Measurements from ENCODE around the gene ST3GAL6. TPM values are rescaled to one million over a fixed set of nuclear protein-coding genes. Genes with fewer than 3 reads are reported as not detected.

The ST3GAL6 gene
- total RNA-seq, 1 donor from 2014 or later: 6.5 TPM

DNA sequence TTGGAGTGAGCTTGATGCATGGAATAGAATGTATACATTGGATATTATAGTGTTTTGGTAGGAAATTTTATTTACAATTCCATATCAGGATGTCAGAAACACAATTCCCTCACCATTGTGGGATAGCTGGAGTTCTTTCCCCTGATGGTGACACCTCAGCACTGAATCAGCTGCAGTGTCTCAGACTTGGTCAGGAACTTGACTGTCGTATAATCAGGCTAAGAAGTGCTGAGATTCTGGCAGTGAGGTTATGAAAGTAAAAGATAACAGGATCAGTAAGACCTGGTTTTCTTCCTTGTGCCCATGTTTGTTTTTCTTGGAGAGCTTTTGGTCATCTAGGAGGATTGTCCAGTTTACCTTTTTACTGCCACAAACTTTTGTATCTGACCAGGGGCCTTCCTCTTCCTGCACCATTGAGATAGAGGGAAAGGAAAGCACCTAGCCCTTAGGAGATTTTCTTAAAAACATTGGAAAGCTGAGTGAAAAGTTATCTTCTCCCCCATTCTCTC is 27.3 kb upstream of the ST3GAL6 start:
- no peaks in the 10 kb centered on the region for H3K9me3 Mint-ChIP-seq (ENCODE audit: unreplicated experiment)
- no peak for DNase-seq (ENCODE audit: low spot score)
- H3K4me1 Mint-ChIP-seq (ENCODE audit: unreplicated experiment): peaks cover 33% of the 10 kb centered on the region
- TF ChIP-seq, protein P1, sequence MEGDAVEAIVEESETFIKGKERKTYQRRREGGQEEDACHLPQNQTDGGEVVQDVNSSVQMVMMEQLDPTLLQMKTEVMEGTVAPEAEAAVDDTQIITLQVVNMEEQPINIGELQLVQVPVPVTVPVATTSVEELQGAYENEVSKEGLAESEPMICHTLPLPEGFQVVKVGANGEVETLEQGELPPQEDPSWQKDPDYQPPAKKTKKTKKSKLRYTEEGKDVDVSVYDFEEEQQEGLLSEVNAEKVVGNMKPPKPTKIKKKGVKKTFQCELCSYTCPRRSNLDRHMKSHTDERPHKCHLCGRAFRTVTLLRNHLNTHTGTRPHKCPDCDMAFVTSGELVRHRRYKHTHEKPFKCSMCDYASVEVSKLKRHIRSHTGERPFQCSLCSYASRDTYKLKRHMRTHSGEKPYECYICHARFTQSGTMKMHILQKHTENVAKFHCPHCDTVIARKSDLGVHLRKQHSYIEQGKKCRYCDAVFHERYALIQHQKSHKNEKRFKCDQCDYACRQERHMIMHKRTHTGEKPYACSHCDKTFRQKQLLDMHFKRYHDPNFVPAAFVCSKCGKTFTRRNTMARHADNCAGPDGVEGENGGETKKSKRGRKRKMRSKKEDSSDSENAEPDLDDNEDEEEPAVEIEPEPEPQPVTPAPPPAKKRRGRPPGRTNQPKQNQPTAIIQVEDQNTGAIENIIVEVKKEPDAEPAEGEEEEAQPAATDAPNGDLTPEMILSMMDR (IDR thresholded peaks at IDR 0.05; ENCODE audit: unreplicated experiment): no peak
- no peak overlapping the region for H3K27ac Mint-ChIP-seq (ENCODE audit: unreplicated experiment)
- H3K4me3 Mint-ChIP-seq (ENCODE audit: unreplicated experiment): no peak overlapping the region
- no peaks in the 10 kb centered on the region for H3K36me3 Mint-ChIP-seq (ENCODE audit: low read depth, unreplicated experiment)
- H3K27me3 Mint-ChIP-seq (ENCODE audit: unreplicated experiment): peaks cover 9% of the 10 kb centered on the region

DNA sequence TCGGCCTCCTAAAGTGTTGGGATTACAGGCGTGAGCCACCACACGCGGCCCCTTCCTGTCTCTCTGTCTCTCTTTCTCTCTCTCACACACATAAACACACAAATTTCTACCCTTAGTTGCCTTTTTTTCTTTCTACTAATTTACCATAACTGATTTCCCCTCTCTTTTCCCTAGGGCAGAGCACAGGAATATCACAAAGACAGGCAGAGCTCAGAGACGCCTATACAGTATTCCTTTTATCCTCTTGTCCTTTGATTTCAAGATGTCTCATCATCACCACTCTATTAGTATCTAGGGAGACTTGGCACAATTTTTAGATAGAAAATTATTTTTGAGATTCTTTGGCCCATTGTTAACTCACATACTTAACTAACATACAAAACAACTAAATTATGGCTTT is 25.8 kb upstream of the ST3GAL6 start:
- Mint-ChIP-seq H3K4me3 (ENCODE audit: unreplicated experiment) (no peak overlapping the region), H3K27me3 (ENCODE audit: unreplicated experiment) (peaks cover 7% of the 10 kb centered on the region), H3K4me1 (ENCODE audit: unreplicated experiment) (peaks cover 33% of the 10 kb centered on the region), H3K36me3 (ENCODE audit: low read depth, unreplicated experiment) (no peaks in the 10 kb centered on the region), H3K27ac (ENCODE audit: unreplicated experiment) (no peak overlapping the region), H3K9me3 (ENCODE audit: unreplicated experiment) (no peaks in the 10 kb centered on the region)
- TF ChIP-seq, protein P1 (IDR thresholded peaks at IDR 0.05; ENCODE audit: unreplicated experiment): no peak
- DNase-seq (ENCODE audit: low spot score): no peak

DNA sequence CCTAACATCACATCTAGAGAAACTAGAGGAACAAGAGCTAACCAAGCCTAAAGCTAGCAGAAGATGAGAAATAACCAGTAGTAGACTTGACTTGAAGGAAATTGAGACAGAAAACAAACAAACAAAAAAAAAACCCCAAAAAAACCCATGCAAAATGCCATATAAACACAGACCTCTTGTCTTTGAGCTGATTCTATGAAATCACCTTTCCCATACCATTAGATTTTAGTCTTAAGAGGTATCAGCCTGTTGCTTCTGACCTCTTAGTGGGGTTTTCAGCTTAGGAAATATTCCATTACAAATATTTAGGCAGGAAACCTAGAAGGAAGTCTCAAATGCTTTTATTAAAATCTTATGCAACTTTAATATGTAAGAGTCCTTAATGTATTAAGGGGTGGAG is 23.9 kb upstream of the ST3GAL6 start:
- no peaks in the 10 kb centered on the region for H3K9me3 Mint-ChIP-seq (ENCODE audit: unreplicated experiment)
- DNase-seq (ENCODE audit: low spot score): no peak
- H3K27me3 Mint-ChIP-seq (ENCODE audit: unreplicated experiment): peaks cover 1% of the 10 kb centered on the region
- no peak overlapping the region for H3K27ac Mint-ChIP-seq (ENCODE audit: unreplicated experiment)
- no peaks in the 10 kb centered on the region for H3K36me3 Mint-ChIP-seq (ENCODE audit: low read depth, unreplicated experiment)
- H3K4me1 Mint-ChIP-seq (ENCODE audit: unreplicated experiment): peaks cover 22% of the 10 kb centered on the region
- TF ChIP-seq, protein P1 (IDR thresholded peaks at IDR 0.05; ENCODE audit: unreplicated experiment): no peak
- no peak overlapping the region for H3K4me3 Mint-ChIP-seq (ENCODE audit: unreplicated experiment)

DNA sequence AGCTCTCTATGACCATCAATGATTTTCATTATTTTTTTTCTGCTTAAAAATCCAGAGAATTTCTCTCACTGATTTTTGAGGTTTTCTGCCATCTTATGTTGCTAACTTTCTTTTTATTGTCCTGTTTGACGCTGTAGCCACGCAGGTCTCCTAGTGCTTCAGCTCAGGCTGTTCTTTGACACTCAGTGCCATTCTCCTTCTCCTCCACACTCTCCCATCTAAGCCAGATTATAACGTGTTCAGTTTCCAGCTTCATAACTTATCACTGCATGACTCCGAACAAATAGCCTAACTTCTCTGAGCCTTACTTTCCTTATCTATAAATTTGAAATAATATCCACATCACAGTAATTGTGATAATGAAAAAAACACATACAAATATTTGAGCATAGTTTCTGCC is 22.8 kb upstream of the ST3GAL6 start:
- TF ChIP-seq, protein P1 (IDR thresholded peaks at IDR 0.05; ENCODE audit: unreplicated experiment): no peak
- no peaks in the 10 kb centered on the region for H3K36me3 Mint-ChIP-seq (ENCODE audit: low read depth, unreplicated experiment)
- no peak overlapping the region for H3K4me3 Mint-ChIP-seq (ENCODE audit: unreplicated experiment)
- H3K27me3 Mint-ChIP-seq (ENCODE audit: unreplicated experiment): peaks cover 3% of the 10 kb centered on the region
- no peak overlapping the region for H3K27ac Mint-ChIP-seq (ENCODE audit: unreplicated experiment)
- peaks cover 18% of the 10 kb centered on the region for H3K4me1 Mint-ChIP-seq (ENCODE audit: unreplicated experiment)
- DNase-seq (ENCODE audit: low spot score): no peak
- H3K9me3 Mint-ChIP-seq (ENCODE audit: unreplicated experiment): no peaks in the 10 kb centered on the region

DNA sequence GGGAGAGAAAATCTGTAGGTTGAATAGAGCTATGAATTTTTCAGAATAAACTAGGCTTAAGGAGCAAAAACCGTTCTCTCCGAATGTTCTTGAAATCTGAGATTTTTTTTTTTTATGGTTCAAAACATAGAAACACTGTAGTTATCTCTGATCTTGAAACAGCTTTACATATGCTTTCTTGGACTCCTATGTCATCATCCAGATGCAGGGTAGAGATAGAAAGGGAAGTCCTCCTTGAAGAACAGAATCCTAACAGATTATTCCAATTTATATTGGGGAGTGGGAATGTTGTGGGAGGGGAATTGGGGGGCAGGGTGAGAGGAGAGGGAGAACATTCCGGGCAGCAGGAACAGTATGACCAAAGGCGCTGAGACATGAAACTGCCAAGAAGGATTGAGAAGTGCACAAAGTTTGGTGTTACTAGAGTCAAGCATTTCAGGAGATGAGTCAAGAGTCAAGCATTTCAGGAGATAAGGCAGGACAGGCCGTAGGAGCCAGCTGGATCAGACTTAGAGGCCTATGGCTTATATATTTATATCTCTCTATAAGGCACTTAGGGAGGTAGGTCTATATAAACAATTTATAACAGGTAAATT is 21.9 kb upstream of the ST3GAL6 start:
- DNase-seq (ENCODE audit: low spot score): no peak
- peaks cover 16% of the 10 kb centered on the region for H3K4me1 Mint-ChIP-seq (ENCODE audit: unreplicated experiment)
- TF ChIP-seq, protein P1 (IDR thresholded peaks at IDR 0.05; ENCODE audit: unreplicated experiment): no peak
- no peak overlapping the region for H3K4me3 Mint-ChIP-seq (ENCODE audit: unreplicated experiment)
- no peak overlapping the region for H3K27ac Mint-ChIP-seq (ENCODE audit: unreplicated experiment)
- no peaks in the 10 kb centered on the region for H3K36me3 Mint-ChIP-seq (ENCODE audit: low read depth, unreplicated experiment)
- H3K27me3 Mint-ChIP-seq (ENCODE audit: unreplicated experiment): peaks cover 3% of the 10 kb centered on the region
- H3K9me3 Mint-ChIP-seq (ENCODE audit: unreplicated experiment): no peaks in the 10 kb centered on the region

All from endothelial cell (in vitro differentiated cells).